Loucy (cell line): ENCODE data around the gene TELO2.

ENCODE experiments used
- H2AFZ ChIP-seq: fragments of 200-600 bp; sonication (generic); 2 replicates; pipeline ENCODE4 v1.6.0; 2016; ENCODE audit warnings: antibody characterized with exemption, mild to moderate bottlenecking, low read length, moderate library complexity
- H3F3A ChIP-seq: fragments of 200-600 bp; 2 replicates; pipeline ENCODE4 v1.6.0; 2016; ENCODE audit warnings: antibody characterized with exemption, low read depth, mild to moderate bottlenecking
- H3K27me3 ChIP-seq: fragments of 200-600 bp; sonication (generic); 2 replicates; pipeline ENCODE4 v1.6.1; 2014; ENCODE audit warnings: low read length, mild to moderate bottlenecking; ENCODE audit not compliant: insufficient read depth, poor library complexity, severe bottlenecking
- H3K36me3 ChIP-seq: fragments of 200-600 bp; sonication (generic); 2 replicates; pipeline ENCODE4 v1.6.1; 2016; ENCODE audit warnings: low read length; ENCODE audit not compliant: insufficient read depth
- H3K4me1 ChIP-seq: fragments of 200-600 bp; sonication (generic); 2 replicates; pipeline ENCODE4 v1.5.1; 2014; ENCODE audit warnings: low read length, mild to moderate bottlenecking; ENCODE audit not compliant: insufficient read depth, poor library complexity, severe bottlenecking
- H3K4me2 ChIP-seq: fragments of 200-600 bp; sonication (generic); 2 replicates; pipeline ENCODE4 v1.6.0; 2014; ENCODE audit warnings: antibody characterized with exemption, low read length, low read depth, mild to moderate bottlenecking; ENCODE audit not compliant: poor library complexity, severe bottlenecking
- H3K4me3 ChIP-seq: fragments of 200-600 bp; sonication (generic); 2 replicates; pipeline ENCODE4 v1.5.1; 2014; ENCODE audit warnings: low read length, mild to moderate bottlenecking, mixed read lengths; ENCODE audit not compliant: poor library complexity, severe bottlenecking
- H3K79me2 ChIP-seq: fragments of 200-600 bp; sonication (generic); 2 replicates; pipeline ENCODE4 v1.6.1; 2014; ENCODE audit warnings: low read length; ENCODE audit not compliant: insufficient read depth
- H3K9ac ChIP-seq: fragments of 200-600 bp; sonication (generic); 2 replicates; pipeline ENCODE4 v1.6.0; 2014; ENCODE audit warnings: mild to moderate bottlenecking, low read depth, low read length, moderate library complexity; ENCODE audit not compliant: poor library complexity, severe bottlenecking
- H3K9me2 ChIP-seq: fragments of 200-600 bp; sonication (generic); replicated peaks from 2 replicates; pipeline ENCODE4 v1.6.1; 2016; ENCODE audit warnings: low read depth, low read length, mixed read lengths
- H3K9me3 ChIP-seq: fragments of 200-600 bp; sonication (generic); 2 replicates; pipeline ENCODE4 v1.6.1; 2014; ENCODE audit warnings: mild to moderate bottlenecking, antibody characterized with exemption, low read length, low read depth; ENCODE audit not compliant: insufficient read depth
- H4K20me1 ChIP-seq: fragments of 200-600 bp; sonication (generic); 2 replicates; pipeline ENCODE4 v1.6.0; 2014; ENCODE audit warnings: antibody characterized with exemption, low read length, mild to moderate bottlenecking; ENCODE audit not compliant: insufficient read depth, poor library complexity, severe bottlenecking
- EZH2phosphoT487 ChIP-seq: fragments of 200-600 bp; IDR thresholded peaks from 2 replicates; pipeline ENCODE4 v1.6.1; 2018; ENCODE audit warnings: antibody characterized with exemption, mild to moderate bottlenecking, moderate library complexity, borderline replicate concordance
- TF ChIP-seq, protein P1 (sequence below): fragments of 200-600 bp; sonication (generic); conservative IDR thresholded peaks from 2 replicates; pipeline ENCODE4 v1.5.1; 2014; ENCODE audit warnings: mild to moderate bottlenecking, antibody characterized with exemption, low read length

TELO2 gene

GRCh38 chr16:1471569-1472194 lies 21.5 kb upstream of the TELO2 start:
- no peak for TF ChIP-seq EZH2phosphoT487
- TF ChIP-seq, protein P1, sequence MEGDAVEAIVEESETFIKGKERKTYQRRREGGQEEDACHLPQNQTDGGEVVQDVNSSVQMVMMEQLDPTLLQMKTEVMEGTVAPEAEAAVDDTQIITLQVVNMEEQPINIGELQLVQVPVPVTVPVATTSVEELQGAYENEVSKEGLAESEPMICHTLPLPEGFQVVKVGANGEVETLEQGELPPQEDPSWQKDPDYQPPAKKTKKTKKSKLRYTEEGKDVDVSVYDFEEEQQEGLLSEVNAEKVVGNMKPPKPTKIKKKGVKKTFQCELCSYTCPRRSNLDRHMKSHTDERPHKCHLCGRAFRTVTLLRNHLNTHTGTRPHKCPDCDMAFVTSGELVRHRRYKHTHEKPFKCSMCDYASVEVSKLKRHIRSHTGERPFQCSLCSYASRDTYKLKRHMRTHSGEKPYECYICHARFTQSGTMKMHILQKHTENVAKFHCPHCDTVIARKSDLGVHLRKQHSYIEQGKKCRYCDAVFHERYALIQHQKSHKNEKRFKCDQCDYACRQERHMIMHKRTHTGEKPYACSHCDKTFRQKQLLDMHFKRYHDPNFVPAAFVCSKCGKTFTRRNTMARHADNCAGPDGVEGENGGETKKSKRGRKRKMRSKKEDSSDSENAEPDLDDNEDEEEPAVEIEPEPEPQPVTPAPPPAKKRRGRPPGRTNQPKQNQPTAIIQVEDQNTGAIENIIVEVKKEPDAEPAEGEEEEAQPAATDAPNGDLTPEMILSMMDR, result no peak
- Histone ChIP-seq H3K27me3 (no peaks in the 10 kb centered on the region), H3K4me3 (no peak overlapping the region), H3K9me3 (no peaks in the 10 kb centered on the region), H3K4me2 (no peak overlapping the region), H3K9me2 (no peaks in the 10 kb centered on the region), H3K4me1 (no peaks in the 10 kb centered on the region), H3K36me3 (no peaks in the 10 kb centered on the region), H3K9ac (no peak overlapping the region), H2AFZ (no peak overlapping the region), H3F3A (no peaks in the 10 kb centered on the region), H4K20me1 (no peaks in the 10 kb centered on the region), H3K79me2 (peaks cover 7% of the 10 kb centered on the region; the same call in 1 of the 2 replicates)

GRCh38 chr16:1472974-1473373 lies 20.2 kb upstream of the TELO2 start:
- no peaks in the 10 kb centered on the region for H3K36me3 ChIP-seq
- TF ChIP-seq EZH2phosphoT487, result no peak
- TF ChIP-seq, protein P1, result no peak
- no peak overlapping the region for H3K9ac ChIP-seq
- no peaks in the 10 kb centered on the region for H3K9me2 ChIP-seq
- H3K9me3 ChIP-seq, result no peaks in the 10 kb centered on the region
- no peaks in the 10 kb centered on the region for H3F3A ChIP-seq
- peaks cover 7% of the 10 kb centered on the region; the same call in 1 of the 2 replicates for H3K79me2 ChIP-seq
- H3K4me2 ChIP-seq, result no peak overlapping the region
- no peak overlapping the region for H3K4me3 ChIP-seq
- H4K20me1 ChIP-seq, result no peaks in the 10 kb centered on the region
- no peaks in the 10 kb centered on the region for H3K27me3 ChIP-seq
- no peak overlapping the region for H2AFZ ChIP-seq
- H3K4me1 ChIP-seq, result no peaks in the 10 kb centered on the region

DNA sequence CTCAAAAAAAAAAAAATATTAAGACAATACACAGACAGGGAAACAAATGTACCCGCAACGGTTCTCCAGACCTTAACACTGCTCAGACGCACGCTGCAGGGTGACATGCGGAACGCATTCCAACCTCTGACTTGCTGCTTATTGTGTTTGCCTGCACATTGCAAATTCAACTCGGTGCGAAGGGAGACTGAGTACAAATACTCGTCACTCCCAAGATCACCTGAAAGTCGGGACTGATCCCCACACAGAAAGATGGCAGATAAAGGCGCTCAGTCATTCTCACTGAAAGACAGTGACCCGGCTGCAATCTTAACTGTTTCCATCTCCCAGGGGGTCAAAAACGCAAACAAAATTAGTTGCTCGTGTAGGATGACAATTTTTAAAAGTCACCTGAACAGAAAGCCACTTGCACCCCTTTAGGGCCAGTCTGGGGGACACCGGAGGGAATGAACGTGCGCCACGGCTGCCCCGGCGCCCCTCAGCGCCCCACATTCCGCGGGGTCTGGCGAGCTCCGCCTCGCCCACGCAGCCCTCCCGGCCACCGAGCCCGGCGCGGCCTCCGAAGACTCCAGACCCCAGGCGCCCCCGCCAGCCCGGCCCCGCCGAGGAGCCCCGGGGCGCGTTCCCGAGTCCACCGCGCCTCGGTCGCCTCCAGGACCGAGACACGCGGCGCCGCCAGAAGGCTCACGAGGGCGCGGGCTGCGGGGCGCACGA lies 18.9 kb upstream of the TELO2 start:
- peaks cover 7% of the 10 kb centered on the region; the same call in 1 of the 2 replicates for H3K79me2 ChIP-seq
- H3K4me3 ChIP-seq, result peak overlapping the region; percentile 80

More for the DNA sequence above, 18.9 kb upstream of the TELO2 start:
- no peak overlapping the region; the same call in 1 of the 2 replicates for H2AFZ ChIP-seq
- H3K4me2 ChIP-seq, result peak overlapping the region; percentile 80
- peak overlapping the region; percentile 61 for H3K9ac ChIP-seq
- no peaks in the 10 kb centered on the region for H3K9me2 ChIP-seq
- no peaks in the 10 kb centered on the region for H3K27me3 ChIP-seq
- no peaks in the 10 kb centered on the region for H3K4me1 ChIP-seq
- H3K36me3 ChIP-seq, result no peaks in the 10 kb centered on the region
- TF ChIP-seq, protein P1, result no peak
- no peaks in the 10 kb centered on the region for H3F3A ChIP-seq
- H4K20me1 ChIP-seq, result no peaks in the 10 kb centered on the region
- no peaks in the 10 kb centered on the region for H3K9me3 ChIP-seq
